Measurements from ENCODE around the gene ATP6V1C2.

DNA sequence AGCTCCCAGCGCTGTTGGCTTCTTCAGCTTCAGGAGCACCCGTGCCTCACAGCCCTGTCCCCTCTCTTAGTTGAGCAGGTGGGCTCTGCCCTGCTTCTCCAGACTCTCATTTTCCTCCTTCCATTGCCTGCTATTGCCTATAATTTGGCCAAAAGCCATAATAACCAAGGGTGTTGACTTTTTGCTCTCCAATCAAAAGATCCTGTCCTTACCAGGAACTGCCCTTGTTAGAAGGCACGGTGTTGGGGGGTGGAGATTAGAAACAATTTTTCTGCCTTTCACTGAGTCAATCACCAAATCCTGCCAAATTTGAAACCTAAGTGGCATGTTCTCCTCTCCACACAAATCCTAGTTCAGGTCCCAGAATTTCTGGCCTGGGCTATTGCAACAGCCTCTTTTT lies 107.9 kb downstream of the ATP6V1C2 start:
- TF ChIP-seq EZH2phosphoT487 (IDR thresholded peaks at IDR 0.05; ENCODE audit: borderline replicate concordance, low read length): no peak
- TF ChIP-seq, protein P1, sequence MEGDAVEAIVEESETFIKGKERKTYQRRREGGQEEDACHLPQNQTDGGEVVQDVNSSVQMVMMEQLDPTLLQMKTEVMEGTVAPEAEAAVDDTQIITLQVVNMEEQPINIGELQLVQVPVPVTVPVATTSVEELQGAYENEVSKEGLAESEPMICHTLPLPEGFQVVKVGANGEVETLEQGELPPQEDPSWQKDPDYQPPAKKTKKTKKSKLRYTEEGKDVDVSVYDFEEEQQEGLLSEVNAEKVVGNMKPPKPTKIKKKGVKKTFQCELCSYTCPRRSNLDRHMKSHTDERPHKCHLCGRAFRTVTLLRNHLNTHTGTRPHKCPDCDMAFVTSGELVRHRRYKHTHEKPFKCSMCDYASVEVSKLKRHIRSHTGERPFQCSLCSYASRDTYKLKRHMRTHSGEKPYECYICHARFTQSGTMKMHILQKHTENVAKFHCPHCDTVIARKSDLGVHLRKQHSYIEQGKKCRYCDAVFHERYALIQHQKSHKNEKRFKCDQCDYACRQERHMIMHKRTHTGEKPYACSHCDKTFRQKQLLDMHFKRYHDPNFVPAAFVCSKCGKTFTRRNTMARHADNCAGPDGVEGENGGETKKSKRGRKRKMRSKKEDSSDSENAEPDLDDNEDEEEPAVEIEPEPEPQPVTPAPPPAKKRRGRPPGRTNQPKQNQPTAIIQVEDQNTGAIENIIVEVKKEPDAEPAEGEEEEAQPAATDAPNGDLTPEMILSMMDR (IDR thresholded peaks at IDR 0.05; ENCODE audit: low read depth, low read length, poor library complexity, severe bottlenecking): no peak

Data from DOHH2 (cell line).